DMS 273 (cell line): ENCODE measurements around the gene RAVER1.
"Not testable (repeated sequence)": the region's sequence is repeated elsewhere in the genome, so short reads cannot be mapped to it uniquely, and the experiment has no call there.

Source experiments
- DNase-seq: peaks from one replicate; lab custom pipeline; 2025; ENCODE audit not compliant: unreplicated experiment; lab: John Stamatoyannopoulos, UW

The RAVER1 gene

DNA sequence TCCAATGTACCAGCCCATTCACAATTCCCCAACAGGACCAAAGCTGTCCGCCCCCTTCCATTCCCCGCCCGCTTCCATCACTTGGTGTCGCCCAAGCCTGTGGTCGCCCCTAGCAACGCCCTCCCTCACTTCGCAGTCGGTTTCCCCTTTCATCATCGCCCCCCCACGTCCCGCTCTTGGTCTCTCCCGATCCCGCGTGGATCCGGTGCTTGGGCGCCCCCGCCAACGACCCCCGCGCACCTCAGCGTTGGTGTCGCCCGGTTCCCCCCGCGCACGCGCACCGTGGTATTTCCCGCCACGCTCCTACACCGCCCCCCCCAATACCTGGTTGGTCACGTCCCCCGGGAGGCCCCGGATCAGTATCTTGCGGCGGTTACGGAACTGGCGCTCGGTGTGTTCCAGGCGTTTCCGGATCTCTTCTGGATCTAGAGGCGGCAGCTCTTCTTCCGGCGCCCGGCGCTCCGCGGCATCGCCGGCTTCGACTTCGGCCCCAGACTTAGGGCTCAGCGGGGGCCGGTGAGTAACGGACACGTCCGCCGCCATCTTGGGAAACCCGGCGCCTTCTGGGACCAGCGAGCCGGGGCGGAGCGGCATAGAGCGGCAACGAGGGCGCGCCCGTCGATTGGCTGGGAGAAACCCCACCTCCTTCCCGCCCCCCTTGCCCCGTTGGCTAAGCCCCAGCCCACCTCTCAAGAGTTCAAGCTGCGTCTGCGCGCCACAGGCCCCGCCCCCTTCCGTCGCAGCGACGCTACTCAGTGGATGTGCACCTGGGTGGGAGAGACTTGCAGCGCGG lies at the start of gene RAVER1:
Gene RAVER1 (minus strand): TSS at position 565 of the 793 bp plus-strand sequence. CDS start 22 bp downstream, at position 543.
- DNase-seq, result peak; percentile 99

DNA sequence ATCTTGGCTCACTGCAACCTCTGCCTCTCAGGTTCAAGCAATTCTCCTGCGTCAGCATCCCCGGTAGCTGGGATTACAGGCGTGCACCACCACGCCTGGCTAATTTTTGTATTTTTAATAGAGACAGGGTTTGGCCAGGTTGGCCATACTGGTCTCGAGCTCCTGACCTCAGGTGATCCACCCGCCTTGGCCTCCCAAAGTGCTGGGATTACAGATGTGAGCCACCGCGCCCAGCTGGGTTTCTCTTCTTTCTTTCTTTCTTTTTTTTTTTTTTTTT lies 49.8 kb upstream of the RAVER1 start:
- DNase-seq, result not testable (repeated sequence)

- peak; percentile 99 for DNase-seq
Observed at GRCh38 chr19:10380313-10381102, 47.2 kb upstream of the RAVER1 start, which contains the start of gene TYK2. TSS of gene TYK2 (minus strand) at chr19:10380572. CDS start at chr19:10378406, 2,166 bp downstream.

DNA sequence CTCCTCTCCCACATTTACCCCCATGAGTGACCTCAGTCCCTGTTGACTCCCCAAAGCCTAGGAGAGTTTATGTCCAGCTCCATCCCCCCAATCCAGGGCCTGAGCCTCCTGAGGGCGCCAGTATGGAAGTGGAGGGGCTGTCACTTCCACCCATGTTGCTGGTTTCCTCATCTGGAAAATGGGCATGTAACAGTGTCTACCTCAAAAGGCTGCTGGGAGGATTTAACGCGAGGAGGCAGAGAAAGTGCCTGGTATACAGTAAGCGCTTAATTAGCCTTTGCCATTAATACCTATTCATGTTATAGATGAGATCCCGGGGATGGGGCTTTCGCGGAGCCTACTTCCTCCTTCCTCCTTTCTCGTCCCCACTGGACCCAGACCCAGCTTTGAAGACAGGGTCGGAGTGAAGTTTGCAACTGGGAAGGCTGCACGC lies 46.6 kb upstream of the RAVER1 start:
- no peak for DNase-seq

DNA sequence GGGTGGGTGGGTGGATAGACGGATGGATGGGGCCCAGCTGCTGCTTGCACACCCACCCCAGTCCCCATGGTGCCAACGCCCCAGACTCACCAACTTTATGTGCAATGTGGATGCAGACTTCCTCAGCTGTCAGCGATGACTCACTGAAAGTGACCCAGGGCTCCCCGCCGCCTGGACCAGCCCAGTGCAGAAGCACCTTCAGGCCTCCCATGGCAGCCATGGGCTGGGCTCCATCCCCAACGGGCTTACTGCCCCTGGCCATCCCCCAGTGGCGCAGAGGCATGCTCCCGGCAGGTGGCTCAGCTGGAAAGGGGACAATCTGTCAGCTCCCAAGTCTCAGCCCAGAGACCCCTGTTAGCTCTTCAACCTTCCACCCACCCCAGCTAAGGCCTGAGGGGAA lies 44.8 kb upstream of the RAVER1 start:
- DNase-seq, result no peak

GRCh38 chr19:10377140-10377640 lies 43.9 kb upstream of the RAVER1 start:
- not testable (repeated sequence) for DNase-seq

DNA sequence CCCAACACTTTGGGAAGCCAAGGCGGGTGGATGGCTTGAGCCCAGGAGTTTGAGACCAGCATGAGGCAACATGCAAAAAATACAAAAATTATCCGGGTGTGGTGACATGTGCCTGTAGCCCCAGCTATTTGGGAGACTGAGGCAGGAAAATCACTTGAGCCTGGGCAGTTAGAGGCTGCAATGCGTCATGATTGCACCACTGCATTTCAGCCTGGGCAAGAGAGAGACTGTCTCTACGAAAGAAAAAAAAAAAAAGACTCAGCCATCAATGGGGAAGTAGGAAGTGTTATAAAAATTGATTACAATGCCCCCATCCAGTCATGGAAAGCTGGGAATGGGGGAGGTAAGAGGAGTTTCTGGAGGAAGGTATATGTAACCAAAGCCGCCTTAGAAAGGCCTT lies 41.6 kb upstream of the RAVER1 start:
- no peak for DNase-seq

DNA sequence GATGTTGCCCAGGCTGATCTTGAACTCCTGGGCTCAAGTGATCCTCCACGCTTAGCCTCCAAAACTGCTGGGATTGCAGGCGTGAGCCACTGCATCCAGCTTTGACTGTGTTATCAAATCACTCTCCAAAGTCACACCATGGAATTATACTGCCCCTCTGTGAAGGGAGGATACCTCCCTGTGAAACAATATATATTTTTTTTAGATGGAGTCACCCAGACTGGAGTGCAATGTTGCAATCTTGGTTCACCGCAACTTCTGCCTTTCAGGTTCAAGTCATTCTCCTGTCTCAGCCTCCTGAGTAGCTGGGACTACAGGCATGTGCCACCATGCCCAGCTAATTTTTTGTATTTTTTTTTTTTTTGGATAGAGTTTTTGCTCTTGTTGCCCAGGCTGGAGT lies 39.4 kb upstream of the RAVER1 start:
- DNase-seq, result no peak

- DNase-seq, result peak; percentile 43
Observed at GRCh38 chr19:10368101-10368803, 34.9 kb upstream of the RAVER1 start.

GRCh38 chr19:10366950-10367512 lies 33.7 kb upstream of the RAVER1 start:
- not testable (repeated sequence) for DNase-seq

- DNase-seq, result no peak
Observed at GRCh38 chr19:10365518-10365917, 32.2 kb upstream of the RAVER1 start.

- no peak for DNase-seq
Observed at GRCh38 chr19:10364644-10365043, 31.3 kb upstream of the RAVER1 start.

DNA sequence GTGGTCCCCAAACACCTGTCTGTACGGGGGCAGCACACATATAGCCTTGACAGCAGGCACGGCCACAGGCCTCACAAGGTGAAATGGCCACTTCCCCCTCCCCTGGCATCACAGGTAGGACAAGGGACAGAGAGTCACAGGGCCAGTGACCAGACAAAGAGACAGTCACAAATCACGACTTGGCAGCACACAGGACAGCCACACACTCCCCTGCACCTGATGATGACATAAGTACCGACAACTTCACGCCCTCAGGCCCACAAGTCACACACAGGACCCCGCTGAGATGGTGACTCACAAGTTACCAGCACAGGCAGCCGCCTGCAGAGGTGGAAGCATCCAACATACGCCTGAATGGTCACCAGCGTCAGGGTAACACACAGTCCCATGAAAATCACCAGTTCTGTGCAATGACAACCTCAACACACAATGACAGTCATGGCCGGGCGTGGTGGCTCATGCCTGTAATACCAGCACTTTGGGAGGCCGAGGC lies 30.5 kb upstream of the RAVER1 start:
- no peak for DNase-seq

DNA sequence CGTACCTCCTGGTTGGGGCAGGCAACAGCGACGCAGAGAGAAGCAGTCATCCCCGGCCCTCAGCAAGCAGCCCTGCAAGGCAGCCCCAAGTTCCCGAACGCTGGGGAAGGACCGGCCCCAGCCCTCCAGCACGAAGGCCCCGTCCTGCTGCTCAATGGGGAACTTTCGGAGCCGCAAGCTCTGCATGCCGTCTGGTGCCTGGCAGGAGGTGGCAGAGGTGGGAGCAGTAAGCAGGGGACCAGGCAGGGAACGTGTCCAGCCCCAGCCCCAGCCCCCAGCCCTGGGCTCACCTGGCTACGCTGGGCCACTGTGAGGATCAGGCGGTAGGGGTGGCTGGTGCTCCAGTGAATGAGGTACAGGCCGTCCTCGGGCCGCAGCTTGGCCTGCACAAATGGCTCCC lies 28.9 kb upstream of the RAVER1 start:
- DNase-seq, result no peak

DNA sequence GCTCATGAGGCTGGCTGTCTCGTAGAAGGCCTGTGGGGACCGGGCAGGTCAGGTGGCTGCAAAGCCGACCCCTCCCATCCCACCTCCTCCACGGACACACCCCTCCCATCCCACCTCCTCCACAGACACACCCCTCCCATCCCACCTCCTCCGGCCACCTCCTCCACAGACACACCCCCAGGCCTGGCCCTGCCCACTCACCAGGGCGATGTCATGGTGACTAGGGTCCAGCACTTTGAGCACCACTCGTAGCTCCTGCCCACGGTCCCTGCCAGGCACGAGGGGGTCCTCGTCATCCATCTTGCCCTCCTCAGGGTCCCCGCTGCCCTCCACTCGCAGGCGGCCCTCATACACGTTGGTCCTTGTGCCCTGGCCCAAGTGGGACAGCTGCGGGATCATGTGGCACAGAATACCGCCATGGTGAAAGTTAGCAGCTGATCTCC lies 28.3 kb upstream of the RAVER1 start:
- no peak for DNase-seq

DNA sequence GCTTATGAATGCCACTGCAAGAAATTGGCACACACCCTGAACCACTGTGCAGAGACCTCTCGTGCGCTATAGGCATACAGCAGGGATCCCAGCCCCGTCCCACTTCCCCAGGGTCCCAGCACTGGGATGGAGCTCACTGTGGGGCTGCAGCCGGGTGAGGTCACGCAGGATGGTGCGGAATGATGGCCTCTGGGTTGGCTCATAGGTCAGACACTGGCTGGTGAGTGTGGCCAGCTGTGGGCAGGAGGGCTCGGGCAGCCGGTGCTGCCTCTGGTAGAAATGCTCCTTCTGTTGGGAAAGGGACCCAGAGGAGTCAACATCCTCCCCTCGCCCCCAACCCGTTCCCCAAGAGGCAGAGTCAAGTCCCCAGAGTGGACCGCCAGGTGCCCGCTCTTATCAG lies 23.1 kb upstream of the RAVER1 start:
- DNase-seq, result no peak

- DNase-seq, result peak; percentile 29
Observed at GRCh38 chr19:10353793-10354391, 20.6 kb upstream of the RAVER1 start.

DNA sequence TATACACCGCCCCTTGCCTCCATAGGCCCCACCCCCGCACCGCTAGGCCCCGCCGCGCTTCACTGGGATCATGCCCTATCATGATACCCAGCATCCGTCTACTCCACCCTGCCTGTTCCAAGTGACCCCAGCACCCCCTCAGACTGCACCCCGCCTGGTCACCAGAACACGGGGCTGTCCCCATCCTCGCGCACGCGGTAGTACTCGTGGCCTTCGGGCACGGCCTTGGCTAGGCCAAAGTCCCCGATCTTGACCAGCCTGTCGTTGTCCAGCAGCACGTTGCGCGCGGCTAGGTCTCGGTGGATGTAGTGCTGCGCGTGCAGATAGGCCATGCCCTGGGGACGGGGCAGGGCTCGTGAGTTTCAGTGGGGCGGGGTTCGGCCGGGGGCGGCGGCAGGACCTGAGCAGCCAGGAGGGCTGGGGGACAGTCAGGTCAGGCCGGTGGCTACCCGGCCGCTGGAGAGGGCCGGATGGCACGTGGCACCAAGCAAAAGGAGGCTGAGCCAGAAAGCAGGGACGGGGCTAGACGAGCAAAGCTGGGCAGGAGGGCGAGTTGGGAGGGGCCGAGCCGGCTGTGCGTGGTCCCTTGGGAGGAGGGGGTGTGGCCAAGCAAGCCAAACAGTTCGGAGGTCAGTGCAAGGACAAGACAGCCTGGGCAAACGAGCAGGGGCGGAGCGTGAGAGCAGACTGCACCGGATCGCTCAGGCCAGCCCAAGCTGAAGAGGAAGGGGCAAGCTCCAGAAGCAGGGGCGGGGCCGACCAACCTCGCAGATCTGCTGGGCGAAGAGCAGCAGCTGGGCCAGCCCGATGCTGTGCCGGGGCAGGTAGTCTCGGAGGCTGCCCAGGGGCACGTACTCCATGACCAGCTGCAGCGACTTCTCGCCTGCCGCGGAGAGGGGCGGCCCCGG lies 19.7 kb upstream of the RAVER1 start:
- no peak for DNase-seq

- DNase-seq, result no peak
Observed at GRCh38 chr19:10346509-10346908, 13.2 kb upstream of the RAVER1 start.
